ENCODE data around the gene COBL.

The COBL gene

DNA sequence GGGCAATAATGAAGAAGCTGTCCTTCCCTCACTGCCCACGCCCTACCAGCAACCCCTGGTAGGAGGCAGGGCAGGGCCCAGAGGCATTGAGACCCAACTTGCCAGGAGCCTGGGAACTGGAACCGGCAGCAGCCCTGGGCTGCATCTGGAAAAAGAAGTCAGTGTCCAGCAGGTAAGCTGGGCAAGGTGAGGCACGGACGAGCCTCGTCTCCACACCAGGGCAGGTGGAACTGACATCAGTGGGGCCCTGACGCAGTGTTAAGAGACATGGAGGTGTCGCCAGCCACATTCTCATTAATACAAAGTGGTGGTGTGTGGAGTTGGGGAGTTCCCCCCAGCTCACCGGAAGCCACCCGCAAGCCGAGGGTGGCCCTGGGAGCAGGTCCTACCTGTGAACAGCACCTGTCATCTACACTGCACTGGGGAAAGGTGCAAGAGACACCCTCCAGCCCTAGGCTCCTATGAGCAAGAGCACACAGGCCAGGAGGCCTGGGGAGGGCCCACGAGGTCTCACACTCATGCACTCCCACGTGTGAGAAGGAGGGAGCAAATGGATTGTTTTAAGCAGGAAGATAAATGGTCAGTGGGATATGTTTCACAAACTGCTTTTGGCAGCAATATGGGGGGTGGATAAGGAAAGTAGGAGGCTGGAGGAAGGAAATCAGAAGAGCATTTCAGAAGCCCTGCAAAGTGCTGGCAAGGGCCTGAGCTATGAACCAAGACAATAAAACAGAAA is 53.6 kb downstream of the COBL start:
- H3K27ac ChIP-seq: peak overlapping the region; percentile 94
- TF ChIP-seq, protein P1, sequence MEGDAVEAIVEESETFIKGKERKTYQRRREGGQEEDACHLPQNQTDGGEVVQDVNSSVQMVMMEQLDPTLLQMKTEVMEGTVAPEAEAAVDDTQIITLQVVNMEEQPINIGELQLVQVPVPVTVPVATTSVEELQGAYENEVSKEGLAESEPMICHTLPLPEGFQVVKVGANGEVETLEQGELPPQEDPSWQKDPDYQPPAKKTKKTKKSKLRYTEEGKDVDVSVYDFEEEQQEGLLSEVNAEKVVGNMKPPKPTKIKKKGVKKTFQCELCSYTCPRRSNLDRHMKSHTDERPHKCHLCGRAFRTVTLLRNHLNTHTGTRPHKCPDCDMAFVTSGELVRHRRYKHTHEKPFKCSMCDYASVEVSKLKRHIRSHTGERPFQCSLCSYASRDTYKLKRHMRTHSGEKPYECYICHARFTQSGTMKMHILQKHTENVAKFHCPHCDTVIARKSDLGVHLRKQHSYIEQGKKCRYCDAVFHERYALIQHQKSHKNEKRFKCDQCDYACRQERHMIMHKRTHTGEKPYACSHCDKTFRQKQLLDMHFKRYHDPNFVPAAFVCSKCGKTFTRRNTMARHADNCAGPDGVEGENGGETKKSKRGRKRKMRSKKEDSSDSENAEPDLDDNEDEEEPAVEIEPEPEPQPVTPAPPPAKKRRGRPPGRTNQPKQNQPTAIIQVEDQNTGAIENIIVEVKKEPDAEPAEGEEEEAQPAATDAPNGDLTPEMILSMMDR (conservative IDR thresholded peaks at IDR 0.05): no peak

- peak overlapping the region; percentile 94 for H3K27ac ChIP-seq
- TF ChIP-seq, protein P1 (conservative IDR thresholded peaks at IDR 0.05): no peak
Observed at GRCh38 chr7:51261950-51262795, 54.4 kb downstream of the COBL start.

DNA sequence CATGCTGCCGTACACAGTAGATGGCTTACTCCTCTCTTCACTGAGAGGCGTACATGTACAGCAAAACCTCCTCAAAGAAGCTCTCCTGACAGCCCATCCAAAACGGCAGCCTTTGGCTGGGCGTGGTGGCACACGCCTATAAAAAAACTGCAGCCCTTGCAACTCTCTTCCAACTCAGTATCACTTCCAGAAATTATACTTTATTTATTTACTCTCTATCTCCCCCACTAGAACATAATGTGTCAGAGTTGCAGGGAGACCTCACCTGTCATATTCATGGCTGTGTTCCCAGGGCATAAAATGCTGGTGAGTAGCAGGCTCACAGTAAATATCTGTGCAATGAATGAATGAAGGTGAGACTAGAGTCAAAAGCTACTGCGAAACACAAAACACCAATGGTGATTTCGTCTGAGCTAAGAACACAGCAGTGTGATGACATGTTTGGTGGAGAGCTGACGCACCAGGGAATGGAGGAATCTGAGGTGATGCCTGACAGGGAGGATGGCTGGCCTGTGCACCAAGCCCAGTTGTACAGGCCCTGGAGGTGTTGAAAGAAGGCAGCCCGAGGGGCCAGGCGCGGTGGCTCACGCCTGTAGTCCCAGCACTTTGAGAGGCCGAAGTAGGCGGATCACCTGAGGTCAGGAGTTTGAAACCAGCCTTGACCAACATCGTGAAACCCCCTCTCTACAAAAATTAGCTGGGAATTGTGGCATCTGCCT is 55.3 kb downstream of the COBL start:
- TF ChIP-seq, protein P1 (conservative IDR thresholded peaks at IDR 0.05): no peak
- H3K27ac ChIP-seq: peak overlapping the region; percentile 94

GRCh38 chr7:51260516-51260915 is 56.1 kb downstream of the COBL start:
- TF ChIP-seq, protein P1 (conservative IDR thresholded peaks at IDR 0.05): no peak

DNA sequence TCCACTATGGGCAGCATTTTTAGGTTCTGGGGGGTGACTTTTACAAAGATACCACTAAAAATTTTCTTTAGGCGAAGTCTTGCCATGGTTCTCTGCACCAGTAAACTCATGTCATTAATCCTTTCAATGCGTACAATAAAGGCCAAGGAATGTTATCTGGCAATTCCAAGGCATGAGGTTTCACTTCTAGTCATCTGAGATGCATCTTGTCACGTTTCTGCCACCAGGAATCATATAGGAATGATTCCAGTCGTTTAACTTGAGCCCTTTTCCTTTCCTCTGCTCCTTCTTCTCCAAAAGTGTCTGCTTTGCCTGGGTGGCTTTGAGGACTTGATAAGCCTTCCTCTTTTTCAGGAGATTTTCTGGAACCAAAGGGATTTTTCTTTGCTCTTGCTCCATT is 56.8 kb downstream of the COBL start:
- TF ChIP-seq, protein P1 (conservative IDR thresholded peaks at IDR 0.05): no peak
- H3K27ac ChIP-seq: no peak overlapping the region

More at GRCh38 chr7:51260516-51260915, 56.1 kb downstream of the COBL start:
- peak overlapping the region; percentile 94; the same call in 1 of the 2 replicates for H3K27ac ChIP-seq

GRCh38 chr7:51256916-51257315 is 59.7 kb downstream of the COBL start:
- TF ChIP-seq, protein P1 (conservative IDR thresholded peaks at IDR 0.05): no peak
- no peak overlapping the region for H3K27ac ChIP-seq

All from VCaP (cell line).